ENCODE data around the gene LAGE3.
"Not testable (repeated sequence)": the region's sequence is repeated elsewhere in the genome, so short reads cannot be mapped to it uniquely, and the experiment has no call there.

LAGE3 gene

GRCh38 chrX:154502098-154502497, 23.0 kb upstream of the LAGE3 start:
- no peak for DNase-seq (ENCODE audit: low spot score)

- DNase-seq (ENCODE audit: low spot score) = not testable (repeated sequence)
Measured at GRCh38 chrX:154501423-154501822, 22.3 kb upstream of the LAGE3 start.

GRCh38 chrX:154496591-154497137, 17.6 kb upstream of the LAGE3 start:
- DNase-seq (ENCODE audit: low spot score) = not testable (repeated sequence)

- DNase-seq (ENCODE audit: low spot score) = no peak
Measured at GRCh38 chrX:154495472-154495922, 16.4 kb upstream of the LAGE3 start.

- DNase-seq (ENCODE audit: low spot score) = no peak
Measured at GRCh38 chrX:154494715-154495114, 15.6 kb upstream of the LAGE3 start.

GRCh38 chrX:154490414-154491083, 11.5 kb upstream of the LAGE3 start, which contains the start of gene SLC10A3:
Gene SLC10A3 (minus strand): TSS chrX:154490629. CDS start chrX:154488940, 1,689 bp downstream.
- peak; percentile 93 for DNase-seq (ENCODE audit: low spot score)

- DNase-seq (ENCODE audit: low spot score) = peak; percentile 31
Measured at GRCh38 chrX:154490021-154490413, 10.9 kb upstream of the LAGE3 start.

GRCh38 chrX:154489182-154489581, 10.1 kb upstream of the LAGE3 start:
- no peak for DNase-seq (ENCODE audit: low spot score)

GRCh38 chrX:154488336-154489075, 9.4 kb upstream of the LAGE3 start:
- no peak for DNase-seq (ENCODE audit: low spot score)

GRCh38 chrX:154487518-154488290, 8.6 kb upstream of the LAGE3 start:
- DNase-seq (ENCODE audit: low spot score) = no peak

GRCh38 chrX:154486396-154487207, 7.5 kb upstream of the LAGE3 start, which contains the start of gene UBL4A:
Gene UBL4A (minus strand): TSS chrX:154486615. CDS start chrX:154486584, 31 bp downstream.
- peak; percentile 42 for DNase-seq (ENCODE audit: low spot score)

- DNase-seq (ENCODE audit: low spot score) = peak; percentile 37
Measured at GRCh38 chrX:154486052-154486395, 6.9 kb upstream of the LAGE3 start.

- DNase-seq (ENCODE audit: low spot score) = no peak
Measured at GRCh38 chrX:154485150-154486051, 6.3 kb upstream of the LAGE3 start.

- no peak for DNase-seq (ENCODE audit: low spot score)
Measured at GRCh38 chrX:154484255-154485149, 5.4 kb upstream of the LAGE3 start.

GRCh38 chrX:154483325-154483724, 4.2 kb upstream of the LAGE3 start:
- DNase-seq (ENCODE audit: low spot score) = no peak

GRCh38 chrX:154482786-154483185, 3.7 kb upstream of the LAGE3 start:
- DNase-seq (ENCODE audit: low spot score) = no peak

GRCh38 chrX:154481911-154482601, 3.0 kb upstream of the LAGE3 start:
- DNase-seq (ENCODE audit: low spot score) = no peak

GRCh38 chrX:154481195-154481594, 2.1 kb upstream of the LAGE3 start:
- DNase-seq (ENCODE audit: low spot score) = no peak
